Astrocyte (in vitro differentiated cells and primary cell): Measurements from ENCODE around the gene MYL6B. TPM values are rescaled to one million over a fixed set of nuclear protein-coding genes. Genes with fewer than 3 reads are reported as not detected.
A peak's percentile ranks its signal among the peaks of the same experiment; 100 is the strongest.
"Not testable (repeated sequence)": the region's sequence is repeated elsewhere in the genome, so short reads cannot be mapped to it uniquely, and the experiment has no call there.

ENCODE experiments used
- DNase-seq: peaks from one replicate; pipeline ENCODE4 v3.0.0-alpha.2; 2010; ENCODE audit warnings: low read depth
- FAIRE-seq: peaks from 2 replicates; lab custom pipeline; 2011; peaks lifted over from hg19 to GRCh38; lab: Jason Lieb, UNC
- H2AFZ ChIP-seq: 2 replicates; pipeline ENCODE4 v1.6.0; 2012; ENCODE audit warnings: low read depth, low read length, inconsistent platforms
- H3K27ac ChIP-seq: 2 replicates; pipeline ENCODE4 v1.5.1; 2011; ENCODE audit warnings: low read depth, low read length, inconsistent platforms
- H3K27me3 ChIP-seq: 2 replicates; pipeline ENCODE4 v1.6.0; 2011; ENCODE audit warnings: low read length, inconsistent platforms; ENCODE audit not compliant: insufficient read depth
- H3K36me3 ChIP-seq: 2 replicates; pipeline ENCODE4 v1.5.1; 2011; ENCODE audit warnings: low read length, inconsistent platforms; ENCODE audit not compliant: insufficient read depth
- H3K4me1 ChIP-seq: 2 replicates; pipeline ENCODE4 v1.5.1; 2011; ENCODE audit warnings: low read length, inconsistent platforms; ENCODE audit not compliant: insufficient read depth
- H3K4me2 ChIP-seq: 2 replicates; pipeline ENCODE4 v1.6.0; 2012; ENCODE audit warnings: low read length, inconsistent platforms
- H3K4me3 ChIP-seq: 2 replicates; pipeline ENCODE4 v1.5.1; 2011; ENCODE audit warnings: low read depth, mild to moderate bottlenecking, low read length, inconsistent platforms; ENCODE audit not compliant: insufficient read depth
- H3K79me2 ChIP-seq: 2 replicates; pipeline ENCODE4 v1.6.0; 2012; ENCODE audit warnings: mild to moderate bottlenecking, low read length, inconsistent platforms; ENCODE audit not compliant: insufficient read depth
- H3K9ac ChIP-seq: 2 replicates; pipeline ENCODE4 v1.6.0; 2012; ENCODE audit warnings: mild to moderate bottlenecking, low read length, inconsistent platforms
- H3K9me3 ChIP-seq: 2 replicates; pipeline ENCODE4 v1.5.1; 2012; ENCODE audit warnings: low read depth, mild to moderate bottlenecking, low read length, inconsistent platforms; ENCODE audit not compliant: insufficient read depth
- H4K20me1 ChIP-seq: 2 replicates; pipeline ENCODE4 v1.6.0; 2012; ENCODE audit warnings: low read length, inconsistent platforms; ENCODE audit not compliant: insufficient read depth
- H3K27ac Mint-ChIP-seq: one replicate; pipeline ENCODE4 v1.8.0; 2021; ENCODE audit warnings: mild to moderate bottlenecking, mixed read lengths; ENCODE audit not compliant: unreplicated experiment
- H3K27me3 Mint-ChIP-seq: one replicate; pipeline ENCODE4 v1.8.0; 2021; ENCODE audit warnings: low read depth, mixed read lengths; ENCODE audit not compliant: unreplicated experiment
- H3K36me3 Mint-ChIP-seq: one replicate; pipeline ENCODE4 v1.8.0; 2021; ENCODE audit warnings: low read depth, mixed read lengths; ENCODE audit not compliant: unreplicated experiment
- H3K4me1 Mint-ChIP-seq: one replicate; pipeline ENCODE4 v1.8.0; 2021; ENCODE audit warnings: low read depth, mixed read lengths; ENCODE audit not compliant: unreplicated experiment
- H3K4me3 Mint-ChIP-seq: one replicate; pipeline ENCODE4 v1.8.0; 2021; ENCODE audit warnings: mild to moderate bottlenecking, moderate library complexity, mixed read lengths; ENCODE audit not compliant: unreplicated experiment
- H3K9me3 Mint-ChIP-seq: one replicate; pipeline ENCODE4 v1.8.0; 2021; ENCODE audit warnings: mild to moderate bottlenecking, mixed read lengths; ENCODE audit not compliant: unreplicated experiment
- EZH2 ChIP-seq: IDR thresholded peaks from 2 replicates; pipeline ENCODE4 v1.6.1; 2012; ENCODE audit warnings: mild to moderate bottlenecking, low read length, inconsistent platforms; ENCODE audit not compliant: insufficient read depth
- total RNA-seq: library from RNA; stranded (reverse); gene quantifications from 2 replicates; pipeline ENCODE4 v1.2.1, GENCODE V29; 2021
- TF ChIP-seq, protein P1 (sequence below): IDR thresholded peaks from 2 replicates; pipeline ENCODE4 v1.5.1; 2011; ENCODE audit warnings: low read depth, mild to moderate bottlenecking, inconsistent platforms, low read length, moderate library complexity; ENCODE audit not compliant: insufficient read depth

Gene MYL6B
- total RNA-seq, 1 donor from 2014 or later: 118 TPM

GRCh38 chr12:56193025-56193578, 40.7 kb downstream of the MYL6B start:
- Histone ChIP-seq H3K27me3 (no peaks in the 10 kb centered on the region), H3K4me1 (peaks cover 12% of the 10 kb centered on the region), H3K9ac (no peak overlapping the region), H3K9me3 (no peaks in the 10 kb centered on the region), H2AFZ (peak overlapping the region; percentile 53), H3K79me2 (peaks cover 8% of the 10 kb centered on the region), H4K20me1 (peaks cover 7% of the 10 kb centered on the region), H3K27ac (no peak overlapping the region), H3K4me2 (no peak overlapping the region), H3K36me3 (no peaks in the 10 kb centered on the region), H3K4me3 (no peak overlapping the region)
- FAIRE-seq: no peak
- Mint-ChIP-seq H3K4me3 (peak overlapping the region; percentile 3), H3K36me3 (no peaks in the 10 kb centered on the region), H3K4me1 (peaks cover 5% of the 10 kb centered on the region), H3K27ac (no peak overlapping the region), H3K27me3 (no peaks in the 10 kb centered on the region), H3K9me3 (no peaks in the 10 kb centered on the region)
- peak; percentile 61 for DNase-seq
- TF ChIP-seq EZH2: no peak
- TF ChIP-seq, protein P1, sequence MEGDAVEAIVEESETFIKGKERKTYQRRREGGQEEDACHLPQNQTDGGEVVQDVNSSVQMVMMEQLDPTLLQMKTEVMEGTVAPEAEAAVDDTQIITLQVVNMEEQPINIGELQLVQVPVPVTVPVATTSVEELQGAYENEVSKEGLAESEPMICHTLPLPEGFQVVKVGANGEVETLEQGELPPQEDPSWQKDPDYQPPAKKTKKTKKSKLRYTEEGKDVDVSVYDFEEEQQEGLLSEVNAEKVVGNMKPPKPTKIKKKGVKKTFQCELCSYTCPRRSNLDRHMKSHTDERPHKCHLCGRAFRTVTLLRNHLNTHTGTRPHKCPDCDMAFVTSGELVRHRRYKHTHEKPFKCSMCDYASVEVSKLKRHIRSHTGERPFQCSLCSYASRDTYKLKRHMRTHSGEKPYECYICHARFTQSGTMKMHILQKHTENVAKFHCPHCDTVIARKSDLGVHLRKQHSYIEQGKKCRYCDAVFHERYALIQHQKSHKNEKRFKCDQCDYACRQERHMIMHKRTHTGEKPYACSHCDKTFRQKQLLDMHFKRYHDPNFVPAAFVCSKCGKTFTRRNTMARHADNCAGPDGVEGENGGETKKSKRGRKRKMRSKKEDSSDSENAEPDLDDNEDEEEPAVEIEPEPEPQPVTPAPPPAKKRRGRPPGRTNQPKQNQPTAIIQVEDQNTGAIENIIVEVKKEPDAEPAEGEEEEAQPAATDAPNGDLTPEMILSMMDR: peak; percentile 96

- not testable (repeated sequence) for H3K27me3 ChIP-seq, H2AFZ ChIP-seq, H3K9ac ChIP-seq, H3K79me2 ChIP-seq, H3K4me3 Mint-ChIP-seq, H3K9me3 ChIP-seq, H3K27me3 Mint-ChIP-seq, H3K4me1 ChIP-seq, H3K4me2 ChIP-seq, H3K36me3 Mint-ChIP-seq, H3K9me3 Mint-ChIP-seq, H3K27ac ChIP-seq, H3K4me3 ChIP-seq, H4K20me1 ChIP-seq, H3K36me3 ChIP-seq
- H3K27ac Mint-ChIP-seq: peak overlapping the region; percentile 2
- FAIRE-seq (peak; percentile 74), DNase-seq (peak; percentile 97)
- peaks cover 11% of the 10 kb centered on the region for H3K4me1 Mint-ChIP-seq
Observed at GRCh38 chr12:56196818-56197550, 44.6 kb downstream of the MYL6B start.

GRCh38 chr12:56197921-56198635, 45.7 kb downstream of the MYL6B start:
- FAIRE-seq (no peak), DNase-seq (no peak)
- H3K36me3 Mint-ChIP-seq: no peaks in the 10 kb centered on the region
- H3K27ac Mint-ChIP-seq: no peak overlapping the region
- Histone ChIP-seq H3K9ac (no peak overlapping the region), H3K4me3 (no peak overlapping the region), H3K27ac (no peak overlapping the region), H3K79me2 (no peaks in the 10 kb centered on the region), H3K4me2 (no peak overlapping the region), H2AFZ (no peak overlapping the region), H3K4me1 (peaks cover 6% of the 10 kb centered on the region), H3K9me3 (no peaks in the 10 kb centered on the region), H4K20me1 (no peaks in the 10 kb centered on the region), H3K36me3 (no peaks in the 10 kb centered on the region), H3K27me3 (no peaks in the 10 kb centered on the region)
- peaks cover 11% of the 10 kb centered on the region for H3K4me1 Mint-ChIP-seq
- TF ChIP-seq, protein P1: no peak
- TF ChIP-seq EZH2: no peak
- H3K27me3 Mint-ChIP-seq: no peaks in the 10 kb centered on the region
- H3K4me3 Mint-ChIP-seq: peak overlapping the region; percentile 35
- H3K9me3 Mint-ChIP-seq: no peaks in the 10 kb centered on the region
